ENCODE data around the gene CNBD2. TPM values are rescaled to one million over a fixed set of nuclear protein-coding genes. Genes with fewer than 3 reads are reported as not detected.

CNBD2 gene
- total RNA-seq, 4 donors from 2014 or later, result 0.90 to 13.2 (median 12.9) TPM; not detected in 1

- Histone ChIP-seq H3K27ac (no peak overlapping the region), H3K4me1 (no peaks in the 10 kb centered on the region), H3K27me3 (no peaks in the 10 kb centered on the region), H3K36me3 (no peaks in the 10 kb centered on the region), H3K4me3 (no peak overlapping the region), H3K9me3 (no peaks in the 10 kb centered on the region)
- WGBS, 2 donors, result 57 to 61% methylated on average over 4 of the region's 4 CpGs
- TF ChIP-seq POLR2A (IDR thresholded peaks at IDR 0.05) (no peak), EP300 (IDR thresholded peaks at IDR 0.05) (no peak)
- TF ChIP-seq, protein P1, sequence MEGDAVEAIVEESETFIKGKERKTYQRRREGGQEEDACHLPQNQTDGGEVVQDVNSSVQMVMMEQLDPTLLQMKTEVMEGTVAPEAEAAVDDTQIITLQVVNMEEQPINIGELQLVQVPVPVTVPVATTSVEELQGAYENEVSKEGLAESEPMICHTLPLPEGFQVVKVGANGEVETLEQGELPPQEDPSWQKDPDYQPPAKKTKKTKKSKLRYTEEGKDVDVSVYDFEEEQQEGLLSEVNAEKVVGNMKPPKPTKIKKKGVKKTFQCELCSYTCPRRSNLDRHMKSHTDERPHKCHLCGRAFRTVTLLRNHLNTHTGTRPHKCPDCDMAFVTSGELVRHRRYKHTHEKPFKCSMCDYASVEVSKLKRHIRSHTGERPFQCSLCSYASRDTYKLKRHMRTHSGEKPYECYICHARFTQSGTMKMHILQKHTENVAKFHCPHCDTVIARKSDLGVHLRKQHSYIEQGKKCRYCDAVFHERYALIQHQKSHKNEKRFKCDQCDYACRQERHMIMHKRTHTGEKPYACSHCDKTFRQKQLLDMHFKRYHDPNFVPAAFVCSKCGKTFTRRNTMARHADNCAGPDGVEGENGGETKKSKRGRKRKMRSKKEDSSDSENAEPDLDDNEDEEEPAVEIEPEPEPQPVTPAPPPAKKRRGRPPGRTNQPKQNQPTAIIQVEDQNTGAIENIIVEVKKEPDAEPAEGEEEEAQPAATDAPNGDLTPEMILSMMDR (IDR thresholded peaks at IDR 0.05), result no peak
- no peak for DNase-seq (ENCODE audit: low spot score in 2 of 2)
These were observed 41.7 kb downstream of the CNBD2 start for GRCh38 chr20:36010076-36010475.

DNA sequence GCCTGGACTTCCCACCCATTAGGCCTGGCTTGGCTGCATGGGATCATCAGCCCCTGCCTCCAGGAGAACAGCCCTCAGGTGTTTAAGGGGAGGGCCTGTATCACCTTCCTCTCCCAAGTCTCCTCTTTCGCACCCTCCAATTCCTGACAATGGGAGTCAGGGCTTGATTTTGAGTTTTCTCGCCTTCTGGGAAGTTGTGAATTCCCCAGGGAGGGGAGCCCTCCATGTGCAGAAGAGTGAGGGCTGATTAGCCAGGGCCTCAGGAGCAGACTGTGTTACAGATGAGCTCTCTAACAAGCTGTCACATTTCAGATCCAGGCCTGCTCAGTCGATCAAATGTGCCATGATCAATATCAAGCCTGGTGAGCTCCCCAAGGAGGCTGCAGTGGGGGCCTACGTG lies 42.4 kb downstream of the CNBD2 start:
- 88 to 91% methylated on average over 4 of the region's 4 CpGs for WGBS, 2 donors
- no peak overlapping the region for H3K27ac ChIP-seq
- no peaks in the 10 kb centered on the region for H3K9me3 ChIP-seq
- no peaks in the 10 kb centered on the region for H3K36me3 ChIP-seq
- no peak overlapping the region for H3K4me3 ChIP-seq
- no peaks in the 10 kb centered on the region for H3K27me3 ChIP-seq
- DNase-seq (ENCODE audit: low spot score in 2 of 2), result no peak
- TF ChIP-seq, protein P1 (IDR thresholded peaks at IDR 0.05), result no peak
- no peak for TF ChIP-seq POLR2A (IDR thresholded peaks at IDR 0.05)
- TF ChIP-seq EP300 (IDR thresholded peaks at IDR 0.05), result no peak
- H3K4me1 ChIP-seq, result no peaks in the 10 kb centered on the region

DNA sequence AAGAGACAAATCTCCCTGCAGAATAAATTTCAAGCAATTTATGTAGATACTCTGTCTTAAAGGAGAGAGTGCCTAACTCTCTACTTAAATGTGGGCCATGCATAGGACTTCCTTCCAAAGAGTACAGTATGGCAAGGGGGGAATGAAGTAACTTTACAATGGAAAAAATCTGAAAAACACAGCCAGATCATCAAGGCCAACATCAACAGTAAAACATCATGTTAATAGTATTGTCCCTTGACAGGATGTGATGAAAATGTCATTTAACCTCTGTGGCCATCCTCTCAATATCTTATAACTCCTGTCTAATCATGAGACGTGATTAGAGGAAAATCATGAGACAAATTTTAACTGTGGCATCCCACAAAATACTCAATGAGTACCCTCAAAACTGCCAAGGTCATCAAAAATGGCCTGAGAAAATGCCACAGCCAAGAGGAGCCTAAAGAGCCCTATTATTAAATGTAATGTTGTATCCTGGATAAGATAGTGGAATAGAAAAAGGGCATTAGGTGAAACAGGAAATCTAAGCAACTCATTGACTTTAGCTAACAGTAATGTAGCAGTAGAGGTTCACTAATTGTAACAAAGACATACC lies 47.5 kb downstream of the CNBD2 start:
- H3K27ac ChIP-seq, result no peak overlapping the region
- no peaks in the 10 kb centered on the region for H3K9me3 ChIP-seq
- H3K36me3 ChIP-seq, result no peaks in the 10 kb centered on the region
- no peaks in the 10 kb centered on the region for H3K27me3 ChIP-seq
- no peak for DNase-seq (ENCODE audit: low spot score in 2 of 2)
- 84% methylated on average over 1 of the region's 1 CpG for WGBS, 2 donors
- TF ChIP-seq EP300 (IDR thresholded peaks at IDR 0.05) (no peak), POLR2A (IDR thresholded peaks at IDR 0.05) (no peak)
- TF ChIP-seq, protein P1 (IDR thresholded peaks at IDR 0.05), result no peak
- H3K4me3 ChIP-seq, result no peak overlapping the region
- H3K4me1 ChIP-seq, result peaks cover 0 to 25% (median 10%) of the 10 kb centered on the region in 4 donors

GRCh38 chr20:36017048-36017951 lies 48.9 kb downstream of the CNBD2 start:
- H3K27me3 ChIP-seq, result no peaks in the 10 kb centered on the region
- 42 to 43% methylated on average over 11 of the region's 11 CpGs for WGBS, 2 donors
- peak overlapping the region in 3 of 4 donors; percentile 37 to 73 (median 65) for H3K27ac ChIP-seq

More at GRCh38 chr20:36017048-36017951, 48.9 kb downstream of the CNBD2 start:
- H3K36me3 ChIP-seq, result no peaks in the 10 kb centered on the region
- no peak for TF ChIP-seq EP300 (IDR thresholded peaks at IDR 0.05)
- TF ChIP-seq, protein P1 (IDR thresholded peaks at IDR 0.05), result no peak
- TF ChIP-seq POLR2A (IDR thresholded peaks at IDR 0.05), result no peak
- H3K9me3 ChIP-seq, result no peaks in the 10 kb centered on the region
- DNase-seq (ENCODE audit: low spot score in 2 of 2), result peak in 1 of 2 donors; percentile 45
- peaks cover 0 to 25% (median 10%) of the 10 kb centered on the region in 4 donors for H3K4me1 ChIP-seq
- no peak overlapping the region for H3K4me3 ChIP-seq
